ENCODE data around the gene CXCL14.

CXCL14 gene

DNA sequence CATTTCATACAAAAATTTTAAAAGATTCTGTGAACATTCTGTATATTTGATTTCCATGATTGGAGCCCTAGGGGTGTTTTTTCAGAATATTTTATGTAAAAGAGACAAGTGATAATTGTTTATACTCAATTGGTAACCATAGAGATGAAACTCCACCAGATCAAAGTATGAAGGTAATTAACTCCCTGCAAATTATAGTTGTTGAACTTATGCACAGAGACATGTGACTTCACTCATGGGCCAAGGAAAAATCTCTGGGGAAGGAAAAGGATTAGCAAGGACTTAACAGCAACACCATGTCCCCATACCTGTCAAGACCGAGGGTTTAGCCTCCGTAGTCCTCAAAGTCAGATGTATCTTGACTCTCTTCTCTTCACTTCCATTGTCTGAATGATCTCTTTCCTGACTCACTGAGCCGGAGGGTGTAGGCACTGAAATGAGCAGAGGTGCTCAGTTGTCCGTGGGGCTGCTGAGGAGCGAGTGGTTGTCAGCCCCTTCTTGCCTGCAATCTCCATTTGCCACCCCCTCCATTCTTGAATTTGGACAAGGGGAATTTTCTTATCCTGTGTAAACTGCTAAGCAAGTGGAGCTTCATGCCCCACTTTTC, 17.5 kb upstream of the CXCL14 start:
- DNase-seq (ENCODE audit: low spot score), result no peak

DNA sequence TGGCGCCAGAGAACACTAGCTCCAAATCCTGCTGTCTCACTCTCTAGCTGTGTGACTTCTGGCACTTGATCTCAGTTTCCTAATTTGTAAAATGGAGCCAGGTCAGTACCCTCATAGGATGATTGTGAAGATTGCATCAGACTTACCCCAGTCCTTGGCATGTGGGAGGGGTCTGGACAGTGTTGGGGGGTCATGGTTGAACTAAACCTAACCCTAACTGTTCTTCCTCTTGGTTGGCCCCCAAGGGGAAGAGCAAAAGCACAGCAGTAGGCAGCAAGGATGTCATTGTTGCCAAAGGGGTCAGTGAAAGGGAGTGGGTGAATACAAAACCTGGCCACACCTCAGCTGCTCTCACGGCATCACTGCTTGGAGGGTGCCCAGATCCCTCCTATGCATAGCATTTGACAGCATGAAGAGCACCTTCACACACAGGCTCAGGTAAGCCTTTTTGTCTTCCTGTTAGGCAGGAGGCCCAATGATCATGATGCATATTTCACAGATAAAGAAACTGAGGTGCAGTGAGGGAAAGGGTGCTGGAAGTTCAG, 15.7 kb upstream of the CXCL14 start:
- no peak for DNase-seq (ENCODE audit: low spot score)

DNA sequence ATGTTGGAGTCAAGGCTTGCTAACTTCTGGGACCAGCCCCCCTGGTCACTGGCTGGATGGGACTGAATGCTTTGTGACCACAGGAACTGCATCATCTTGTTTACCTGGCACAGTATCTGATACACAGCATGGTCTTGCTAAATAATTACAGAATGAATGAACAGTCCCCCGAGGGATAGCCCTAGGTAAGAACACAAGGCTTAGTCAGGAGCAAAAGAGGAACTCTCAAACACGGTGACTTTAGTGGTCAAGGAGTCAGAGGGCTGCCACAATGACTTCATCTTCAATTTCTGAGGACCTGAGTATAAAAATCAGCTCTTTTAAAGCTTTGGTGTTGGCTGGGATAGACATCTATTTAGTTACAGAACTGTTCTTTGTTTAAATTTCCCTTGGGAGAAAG, 15.1 kb upstream of the CXCL14 start:
- DNase-seq (ENCODE audit: low spot score), result no peak

DNA sequence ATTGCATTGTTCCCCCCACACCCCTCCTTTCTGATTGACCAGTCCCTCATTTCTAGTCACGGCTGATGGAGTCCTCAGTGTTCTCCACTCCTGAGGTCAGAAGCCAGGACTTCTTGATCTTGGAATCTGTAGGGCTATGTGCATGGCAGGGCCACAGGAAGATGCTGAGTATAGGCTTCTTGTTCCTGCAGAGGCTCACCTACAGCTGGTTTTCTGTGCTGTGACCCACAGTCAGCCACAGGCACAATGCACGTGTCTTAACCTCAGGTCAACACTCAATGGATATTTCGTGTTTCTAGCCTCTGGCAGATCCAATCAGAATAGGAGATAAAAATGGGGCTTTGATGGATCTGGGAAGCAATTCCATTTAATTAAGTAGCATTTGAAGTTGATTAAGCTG, 14.3 kb upstream of the CXCL14 start:
- no peak for DNase-seq (ENCODE audit: low spot score)

DNA sequence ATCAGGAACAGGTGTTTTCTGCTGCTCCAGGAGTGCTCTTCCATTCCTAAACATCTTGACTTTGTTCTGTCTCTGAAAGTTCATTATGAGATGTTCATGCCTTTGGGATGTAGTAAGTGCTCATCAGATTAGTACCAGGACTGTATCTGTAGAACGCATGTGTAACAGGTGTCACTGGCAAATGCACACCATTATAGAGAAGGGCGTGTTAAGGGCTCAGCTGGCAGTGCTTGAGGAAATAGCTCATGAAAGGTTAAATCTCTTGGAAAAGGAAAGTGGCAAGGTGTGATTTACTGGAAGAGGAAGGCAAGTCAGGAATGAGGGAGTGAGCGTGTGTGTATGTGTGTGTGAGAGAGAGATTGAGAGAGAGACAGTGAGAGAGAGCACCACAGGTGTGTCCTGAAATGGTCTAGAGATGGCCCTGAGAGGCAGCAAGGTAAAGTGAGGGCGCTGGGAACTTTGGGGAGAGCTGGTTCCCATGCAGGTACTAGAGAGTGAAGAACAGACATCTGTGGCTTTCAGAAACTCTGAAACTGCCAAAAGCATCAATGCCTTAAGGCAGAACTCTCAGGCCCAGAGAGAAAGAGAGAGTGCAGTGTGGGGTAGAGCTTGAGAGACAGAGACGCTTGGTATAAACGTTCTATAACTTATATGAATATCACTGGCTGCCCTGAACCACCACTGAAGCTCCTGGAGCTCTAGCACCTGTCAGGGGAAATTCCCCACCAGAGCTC, 13.7 kb upstream of the CXCL14 start:
- no peak for DNase-seq (ENCODE audit: low spot score)

DNA sequence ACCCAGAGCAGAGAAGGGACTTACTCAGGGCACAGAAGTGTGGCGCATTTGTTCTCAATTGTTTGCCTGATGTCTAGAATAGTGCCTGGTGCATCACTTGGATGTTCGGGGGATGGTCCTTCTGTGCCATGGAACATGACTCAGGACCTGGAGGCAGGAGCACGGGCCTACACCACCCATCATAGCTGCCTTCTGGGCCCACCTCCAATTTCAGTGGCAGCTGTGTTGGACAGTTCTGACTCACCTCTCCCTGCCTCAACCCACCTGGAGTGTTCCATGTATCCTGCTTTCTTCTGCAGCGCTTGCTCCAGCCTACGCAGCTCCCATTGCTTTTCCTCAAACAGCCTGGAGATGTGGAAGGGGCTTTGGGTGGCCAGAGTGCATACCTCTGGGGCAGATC, 12.5 kb upstream of the CXCL14 start:
- DNase-seq (ENCODE audit: low spot score), result no peak

DNA sequence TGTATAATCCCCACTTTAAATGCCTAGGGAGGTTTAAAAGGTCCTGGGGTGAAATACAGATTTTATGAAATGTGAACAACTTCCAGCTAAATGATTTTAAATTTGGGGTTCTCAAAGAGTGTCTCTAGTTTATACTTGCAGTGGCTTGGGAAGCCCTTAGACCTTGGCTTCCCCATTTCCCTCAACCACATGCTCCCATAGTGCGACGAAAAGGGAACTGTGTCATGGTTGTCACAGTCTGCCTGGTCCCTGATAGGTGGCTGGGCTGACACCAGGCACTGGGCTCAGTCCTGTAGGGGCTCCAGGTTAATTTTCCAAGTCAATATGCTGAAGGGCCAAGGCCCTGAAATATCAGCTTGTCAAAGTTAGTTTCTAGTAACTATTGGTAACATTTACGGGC, 10.4 kb upstream of the CXCL14 start:
- no peak for DNase-seq (ENCODE audit: low spot score)

DNA sequence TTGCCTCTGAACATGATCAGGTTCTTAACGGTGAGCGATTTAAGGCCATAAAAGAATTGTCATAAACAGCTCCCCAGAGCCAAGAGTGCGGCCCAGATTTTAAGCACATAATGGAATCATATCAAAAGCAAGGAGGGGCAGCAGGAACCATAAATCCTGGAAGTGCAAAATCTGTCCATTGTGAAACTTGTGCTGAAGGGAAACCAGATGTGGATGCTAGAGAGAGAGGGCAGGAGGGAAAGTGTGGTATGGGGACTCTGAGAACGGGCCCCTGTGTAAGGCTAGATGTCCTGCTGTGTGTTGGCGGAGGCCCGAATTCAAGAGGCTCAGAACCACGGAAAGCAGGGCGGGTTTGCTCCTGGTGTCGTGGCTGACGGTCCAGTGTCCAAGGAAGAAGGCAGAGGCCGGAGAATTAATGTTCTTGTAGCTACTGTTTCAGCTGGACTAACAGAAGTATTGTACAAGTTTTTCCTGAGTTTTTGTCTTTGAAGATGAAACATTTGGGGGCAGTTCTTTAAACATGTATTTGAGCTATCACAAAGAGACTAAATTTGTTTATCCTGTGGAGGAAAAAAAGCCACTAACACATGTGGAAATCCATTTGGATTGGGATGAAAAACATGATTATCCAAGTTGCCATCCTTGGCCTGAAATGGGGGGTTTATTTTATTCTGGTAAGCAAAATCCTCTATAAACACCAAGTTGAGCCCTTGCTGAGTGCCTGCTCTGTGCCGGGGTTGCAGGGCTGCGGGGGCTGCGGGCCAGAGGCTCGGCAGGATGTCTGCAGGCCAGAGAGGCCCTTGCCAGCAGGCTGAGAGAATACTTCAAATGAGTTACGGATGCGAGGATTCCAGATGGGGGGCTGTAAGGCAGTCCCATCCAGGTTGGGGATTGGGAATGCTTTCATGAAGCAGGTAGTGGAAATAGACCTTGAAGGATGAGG, 9.2 kb upstream of the CXCL14 start:
- DNase-seq (ENCODE audit: low spot score), result no peak

DNA sequence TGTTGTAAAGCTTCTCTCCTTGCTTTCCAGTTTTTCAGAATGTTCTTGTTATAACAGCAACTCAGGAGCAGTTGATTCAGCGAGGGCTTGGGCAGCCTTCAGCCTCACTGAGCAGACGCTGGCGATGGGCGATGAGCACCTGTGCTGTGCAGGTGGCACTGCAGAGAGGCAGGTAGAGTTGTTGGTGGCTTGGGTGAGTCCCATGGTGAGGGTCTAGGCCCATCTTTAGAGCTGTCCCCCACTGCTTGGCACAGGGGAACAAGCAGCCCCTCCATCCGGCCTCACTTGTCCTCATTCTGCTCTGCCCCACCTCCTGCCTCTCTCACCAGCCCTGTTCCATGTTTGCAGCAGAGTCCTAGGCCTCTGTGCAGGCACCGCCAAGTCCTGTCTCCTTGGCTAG, 6.1 kb upstream of the CXCL14 start:
- no peak for DNase-seq (ENCODE audit: low spot score)

DNA sequence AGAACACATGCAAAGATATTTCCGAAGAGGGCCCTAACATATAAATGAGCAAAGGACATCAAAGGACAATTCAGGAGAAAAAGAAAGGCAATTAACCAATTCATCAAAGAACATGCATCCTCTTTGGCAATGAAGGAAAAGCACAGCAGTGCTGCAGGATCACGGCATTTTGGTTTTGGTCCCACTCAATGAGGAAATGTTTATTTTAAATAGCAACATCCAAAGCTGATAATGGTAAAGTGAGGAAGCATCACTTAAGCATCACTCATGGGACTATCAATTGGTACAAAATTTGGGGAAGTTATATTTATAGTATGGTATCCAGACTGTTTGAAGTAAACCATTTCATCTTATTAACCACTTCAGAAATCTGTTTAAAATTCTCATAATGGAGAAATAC, 5.5 kb upstream of the CXCL14 start:
- no peak for DNase-seq (ENCODE audit: low spot score)

DNA sequence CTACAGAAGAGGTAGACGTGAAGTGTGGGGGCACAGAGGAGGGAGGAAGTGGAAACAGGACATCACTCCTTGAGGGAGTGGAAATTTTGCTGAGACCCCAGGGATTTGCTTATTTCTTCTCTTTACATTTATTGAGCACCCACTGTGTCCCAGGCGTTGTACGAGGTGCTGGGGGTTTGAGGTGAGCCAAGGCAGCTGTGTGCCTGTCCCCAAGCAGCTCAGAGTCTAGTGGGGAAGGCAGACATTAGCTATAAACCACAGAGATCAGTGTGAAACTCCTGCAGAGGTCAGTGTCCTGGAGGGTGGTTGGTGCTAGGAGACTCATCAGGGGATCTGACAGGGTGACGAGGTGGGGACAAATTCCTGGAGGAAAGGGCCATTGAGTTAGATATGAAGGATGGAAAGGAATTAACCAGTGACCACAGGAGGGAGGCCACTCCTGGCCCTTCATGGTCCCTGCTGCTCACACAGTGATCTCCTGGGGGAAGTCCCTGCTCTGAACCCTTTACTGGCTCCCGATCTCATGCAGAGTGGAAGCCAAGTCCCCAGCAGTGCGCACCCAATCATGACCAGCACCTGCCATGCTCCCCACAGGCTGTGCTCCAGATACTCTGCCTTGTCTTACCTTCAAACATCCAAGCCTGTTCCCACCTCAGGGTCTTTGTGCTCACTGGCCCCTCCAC, 3.4 kb upstream of the CXCL14 start:
- no peak for DNase-seq (ENCODE audit: low spot score)

DNA sequence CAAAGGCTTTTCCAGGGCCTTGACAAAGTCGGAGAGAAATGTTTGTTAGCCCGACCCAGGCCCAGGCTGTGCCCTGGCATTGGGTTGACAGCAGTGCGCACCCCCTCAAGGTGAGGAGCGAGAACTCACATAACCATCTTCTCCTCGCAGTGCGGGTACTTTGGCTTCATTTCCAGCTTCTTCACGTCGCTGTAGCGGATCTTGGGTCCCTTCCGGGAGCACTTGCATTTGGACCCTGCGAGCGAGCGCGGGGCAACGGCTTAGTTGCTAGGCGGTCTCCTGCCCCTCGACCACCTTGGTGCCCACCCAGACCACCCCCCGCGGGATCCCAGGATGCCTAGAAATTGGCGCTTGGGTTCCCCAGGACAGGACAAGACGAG, 496 bp downstream of the CXCL14 start:
- DNase-seq (ENCODE audit: low spot score), result no peak

DNA sequence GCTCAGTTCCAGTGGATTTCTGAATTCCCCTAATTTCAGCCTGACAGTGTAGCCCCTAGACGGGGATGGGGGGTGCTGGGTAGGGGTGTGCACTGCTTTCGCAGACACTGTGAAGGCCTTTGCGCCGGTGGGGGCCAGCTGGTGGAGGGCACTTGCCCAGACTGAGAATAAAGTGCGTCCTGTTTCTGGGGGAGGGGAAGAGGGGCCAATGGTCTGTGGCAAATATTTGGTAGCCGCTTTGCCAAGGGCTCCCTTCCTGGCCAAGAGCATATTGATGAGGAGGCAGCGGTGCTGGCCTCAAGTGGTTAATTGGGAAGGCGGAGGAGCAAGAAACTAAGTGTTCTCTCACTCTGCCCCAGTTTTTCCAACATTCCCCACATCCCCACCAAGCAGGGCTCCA, 1.4 kb downstream of the CXCL14 start:
- no peak for DNase-seq (ENCODE audit: low spot score)

DNA sequence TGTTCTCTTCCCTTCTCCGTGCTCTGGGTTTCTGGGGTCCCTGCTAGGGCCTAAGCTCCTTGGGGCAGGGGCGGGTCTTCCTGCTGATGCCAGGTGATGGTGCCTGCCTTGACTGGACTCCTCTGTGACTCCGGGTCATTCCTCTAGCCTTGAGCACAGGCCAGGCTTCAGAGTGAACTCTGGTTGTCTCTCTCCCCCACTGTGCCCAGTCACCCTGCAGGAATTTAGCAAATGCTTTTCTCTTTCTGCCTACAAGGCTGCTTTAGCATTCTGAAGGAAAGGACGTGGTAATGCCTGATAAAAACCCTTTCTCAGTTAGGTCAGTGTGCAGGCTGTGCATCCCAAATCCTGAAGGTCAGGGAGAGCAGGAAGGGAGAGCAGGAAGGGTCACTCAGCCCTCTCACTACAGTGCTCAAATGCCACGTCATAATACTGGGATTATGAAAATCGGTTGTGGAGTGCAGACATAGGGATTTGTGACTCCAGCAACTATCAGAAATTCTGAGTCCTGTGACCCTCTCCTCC, 2.7 kb downstream of the CXCL14 start:
- no peak for DNase-seq (ENCODE audit: low spot score)

DNA sequence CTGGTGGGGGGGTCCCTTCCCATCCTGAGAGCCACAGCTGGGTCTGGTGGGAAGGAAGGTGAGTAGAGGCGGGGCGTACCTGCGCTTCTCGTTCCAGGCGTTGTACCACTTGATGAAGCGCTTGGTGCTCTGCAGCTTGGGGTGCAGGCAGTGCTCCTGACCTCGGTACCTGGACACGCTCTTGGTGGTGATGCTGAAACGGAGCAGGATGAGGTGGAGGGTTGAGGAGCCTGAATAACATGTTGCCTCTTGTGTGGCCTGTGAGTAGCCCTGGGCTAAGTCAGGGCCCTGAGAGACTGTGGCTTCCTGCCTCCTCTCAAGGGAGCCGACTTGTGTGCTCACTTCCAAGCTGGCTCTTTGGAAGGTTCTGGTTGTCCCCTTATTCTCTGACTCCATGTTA, 4.3 kb downstream of the CXCL14 start:
- no peak for DNase-seq (ENCODE audit: low spot score)

DNA sequence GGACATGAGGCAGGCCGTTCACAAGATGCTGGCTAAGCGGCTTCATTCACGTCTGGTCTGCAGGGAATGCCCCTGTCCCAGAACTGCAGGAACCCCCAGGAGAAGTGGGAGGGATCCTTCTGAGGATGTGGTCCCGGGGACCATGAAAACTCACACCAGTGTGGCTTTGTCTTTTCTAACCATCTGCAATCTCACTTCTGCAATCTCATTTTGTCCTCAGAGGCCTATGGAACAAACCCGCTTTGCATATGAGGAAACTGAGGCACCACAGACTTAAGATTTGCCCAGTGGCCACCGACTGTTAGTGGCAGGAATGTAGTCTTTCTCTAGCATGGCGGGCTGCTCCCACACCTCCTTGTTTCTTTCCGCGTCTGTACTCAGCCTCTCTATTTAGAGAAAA, 6.9 kb downstream of the CXCL14 start:
- no peak for DNase-seq (ENCODE audit: low spot score)

DNA sequence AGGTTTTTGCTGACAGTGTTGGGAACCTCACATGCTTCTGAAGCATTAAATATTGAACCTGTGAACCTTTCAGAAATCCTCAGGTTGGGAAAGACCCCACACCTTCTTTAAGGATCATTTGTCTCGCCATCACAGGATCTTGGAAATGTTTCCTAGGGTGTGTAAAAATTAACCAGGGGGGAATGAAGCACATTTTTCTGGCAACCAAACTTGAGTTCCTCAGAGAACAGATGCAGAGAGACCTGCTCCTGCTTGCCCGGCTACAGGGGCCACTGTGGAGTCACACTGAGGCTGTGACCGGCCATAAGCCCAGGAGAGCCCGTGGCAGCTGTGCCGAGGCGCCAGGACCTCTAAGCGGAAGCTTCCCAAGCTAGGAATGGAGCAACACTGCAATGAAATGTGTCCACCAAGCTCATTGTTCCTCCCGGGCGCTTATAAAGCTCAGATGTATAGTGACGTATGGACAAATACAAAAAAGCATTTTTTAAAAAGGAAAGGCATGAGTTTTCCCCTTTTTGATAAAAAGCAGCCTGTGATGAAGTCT, 7.7 kb downstream of the CXCL14 start:
- no peak for DNase-seq (ENCODE audit: low spot score)

DNA sequence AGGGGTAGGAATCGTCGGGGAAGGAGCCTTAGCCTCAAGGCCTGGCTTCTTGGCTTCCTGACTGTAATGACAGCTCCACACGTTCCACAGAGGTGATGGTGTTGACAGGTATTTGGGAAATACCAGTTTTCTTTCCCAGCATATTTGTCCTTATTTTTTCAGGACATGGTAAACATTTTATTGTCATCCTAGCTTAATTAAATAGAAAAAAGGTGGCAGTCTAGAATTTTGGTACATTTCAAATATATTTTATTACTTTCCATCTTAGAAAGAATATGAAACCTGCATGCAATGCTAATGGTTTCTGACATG, 8.4 kb downstream of the CXCL14 start:
- no peak for DNase-seq (ENCODE audit: low spot score)

DNA sequence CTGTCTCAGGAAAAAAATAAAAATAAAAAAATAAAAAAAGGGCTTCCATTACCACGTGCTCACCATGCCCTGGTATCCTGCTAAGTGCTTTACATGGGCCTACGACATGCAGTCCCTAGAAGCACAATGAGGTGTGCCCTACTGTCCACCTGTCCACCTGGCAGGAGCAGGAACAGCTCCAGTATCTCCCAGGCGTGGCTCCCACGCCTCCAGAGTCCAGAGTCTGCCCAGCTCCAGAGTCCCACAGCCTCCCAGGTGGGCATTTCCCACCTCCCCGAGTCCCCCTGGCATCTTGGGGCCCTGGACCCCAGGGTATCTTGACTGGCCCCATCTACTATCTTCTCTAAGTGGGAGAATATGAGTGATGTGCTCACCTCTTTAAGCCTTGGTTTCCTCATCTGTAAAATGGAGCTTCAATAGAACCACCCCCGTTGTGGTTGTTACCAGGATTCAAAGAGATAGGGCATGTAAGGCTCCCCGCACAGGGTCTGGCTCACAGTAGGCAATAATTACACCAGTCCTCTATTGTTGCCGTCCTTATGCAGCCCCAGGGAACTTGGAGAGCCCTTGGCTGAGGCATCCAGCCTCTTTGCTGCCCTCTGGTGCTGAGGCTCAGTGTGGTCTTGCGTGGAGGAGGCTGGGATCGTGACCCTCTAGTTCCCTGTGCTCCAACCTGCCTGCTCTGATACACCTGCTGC, 8.9 kb downstream of the CXCL14 start:
- peak; percentile 11 for DNase-seq (ENCODE audit: low spot score)

DNA sequence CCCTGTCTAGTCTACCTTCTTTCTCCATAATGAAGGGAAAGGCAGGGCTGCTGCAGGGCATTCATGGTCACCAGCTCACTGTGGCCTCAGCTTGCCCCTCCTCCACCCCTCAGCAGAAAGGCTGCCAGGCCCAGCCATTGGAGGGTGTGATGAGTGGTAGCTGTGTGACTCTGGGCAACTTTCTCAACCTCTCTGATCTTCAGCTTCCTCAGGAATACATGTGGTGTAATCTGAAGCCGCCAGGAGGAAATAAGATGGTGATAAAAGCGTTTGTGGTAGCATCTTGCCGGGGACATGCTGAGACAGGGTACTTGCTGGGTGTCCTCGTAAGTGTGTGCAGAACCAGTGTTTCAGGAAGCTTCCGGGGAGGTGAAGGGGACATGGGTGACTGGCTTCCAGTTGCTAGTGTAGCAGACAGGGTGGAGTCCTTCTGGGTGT, 9.8 kb downstream of the CXCL14 start:
- DNase-seq (ENCODE audit: low spot score), result no peak

DNA sequence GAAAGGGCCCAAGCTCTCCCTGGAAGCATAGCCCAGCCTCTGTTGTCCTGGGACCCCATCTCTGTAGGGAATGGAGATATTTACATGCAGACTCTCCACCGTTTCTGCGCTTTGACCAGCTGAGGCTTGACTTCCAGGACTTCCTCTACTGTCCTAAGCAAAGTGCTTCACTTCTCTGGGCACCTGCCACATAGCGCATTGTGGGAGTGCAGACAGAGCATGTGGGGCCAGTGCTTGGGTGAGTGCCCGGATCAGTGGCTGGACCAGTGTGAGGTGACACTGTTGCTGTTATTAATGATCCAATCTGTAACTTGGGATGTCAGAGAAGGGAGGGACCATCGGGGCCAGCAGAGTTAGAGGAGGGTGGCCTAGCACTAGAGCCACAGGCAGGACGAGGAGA, 10.5 kb downstream of the CXCL14 start:
- no peak for DNase-seq (ENCODE audit: low spot score)
